SK-N-SH treated with all-trans-retinoic acid at 6 μM for 48 hours (cell line): ENCODE measurements around the gene MUC21.
A peak's percentile ranks its signal among the peaks of the same experiment; 100 is the strongest.
"Not testable (repeated sequence)": the region's sequence is repeated elsewhere in the genome, so short reads cannot be mapped to it uniquely, and the experiment has no call there.

Source experiments
- ATAC-seq: fragments of 200-7000 bp; cut with Tn5 transposase; 3 replicates; pipeline ENCODE4 v1.9.1; 2020; ENCODE audit warnings: mild to moderate bottlenecking, moderate library complexity
- ARNTL ChIP-seq: fragments of 450-650 bp; formaldehyde crosslinking; IDR thresholded peaks from 2 replicates; pipeline ENCODE4 v1.5.0; 2020; ENCODE audit warnings: low read depth, mild to moderate bottlenecking, moderate library complexity, borderline replicate concordance
- BACH2 ChIP-seq: fragments of 250-450 bp; sonication (Bioruptor Pico); IDR thresholded peaks from 2 replicates; pipeline ENCODE4 v1.9.0; 2021; ENCODE audit warnings: mild to moderate bottlenecking, borderline replicate concordance
- CSDC2 ChIP-seq: fragments of 250-450 bp; sonication (Bioruptor Pico); IDR thresholded peaks from 2 replicates; pipeline ENCODE4 v1.5.0; 2020; ENCODE audit warnings: mild to moderate bottlenecking, moderate library complexity
- CSRNP3 ChIP-seq: fragments of 250-450 bp; sonication (Bioruptor Pico); IDR thresholded peaks from 2 replicates; pipeline ENCODE4 v1.5.1; 2021; ENCODE audit warnings: mild to moderate bottlenecking, moderate library complexity
- ESRRG ChIP-seq: fragments of 250-450 bp; sonication (Bioruptor Pico); IDR thresholded peaks from 2 replicates; pipeline ENCODE4 v1.6.1; 2021; ENCODE audit warnings: mild to moderate bottlenecking
- GLIS3 ChIP-seq: fragments of 250-450 bp; sonication (Bioruptor Pico); IDR thresholded peaks from 2 replicates; pipeline ENCODE4 v1.5.0; 2020; ENCODE audit warnings: mild to moderate bottlenecking, moderate library complexity
- ISL1 ChIP-seq: fragments of 250-450 bp; sonication (Bioruptor Pico); IDR thresholded peaks from 2 replicates; pipeline ENCODE4 v2.1.2; 2022; ENCODE audit warnings: mild to moderate bottlenecking, moderate library complexity
- OSR1 ChIP-seq: fragments of 250-450 bp; sonication (Bioruptor Pico); IDR thresholded peaks from 2 replicates; pipeline ENCODE4 v1.8.0; 2022; ENCODE audit warnings: moderate library complexity, mild to moderate bottlenecking, inconsistent platforms
- POU6F1 ChIP-seq: fragments of 250-450 bp; sonication (Bioruptor Pico); IDR thresholded peaks from 2 replicates; pipeline ENCODE4 v1.8.0; 2021; ENCODE audit warnings: low read depth, mild to moderate bottlenecking, moderate library complexity, borderline replicate concordance
- PPARA ChIP-seq: fragments of 250-450 bp; sonication (Bioruptor Pico); IDR thresholded peaks from 2 replicates; pipeline ENCODE4 v1.5.0; 2020; ENCODE audit warnings: mild to moderate bottlenecking, borderline replicate concordance
- RARB ChIP-seq: fragments of 250-450 bp; sonication (Bioruptor Pico); IDR thresholded peaks from 2 replicates; pipeline ENCODE4 v1.8.0; 2021; ENCODE audit warnings: mild to moderate bottlenecking, moderate library complexity
- SNAI2 ChIP-seq: fragments of 250-450 bp; sonication (Bioruptor Pico); IDR thresholded peaks from 2 replicates; pipeline ENCODE4 v1.5.0; 2020; ENCODE audit warnings: mild to moderate bottlenecking, moderate library complexity
- TCF4 ChIP-seq: fragments of 250-450 bp; sonication (Bioruptor Pico); IDR thresholded peaks from 2 replicates; pipeline ENCODE4 v1.8.0; 2021; ENCODE audit warnings: mild to moderate bottlenecking, moderate library complexity, borderline replicate concordance
- TOX ChIP-seq: fragments of 250-450 bp; sonication (Bioruptor Pico); IDR thresholded peaks from 2 replicates; pipeline ENCODE4 v1.8.0; 2021; ENCODE audit warnings: mild to moderate bottlenecking, moderate library complexity, borderline replicate concordance
- TSHZ2 ChIP-seq: fragments of 250-450 bp; sonication (Bioruptor Pico); IDR thresholded peaks from 2 replicates; pipeline ENCODE4 v1.5.0; 2020; ENCODE audit warnings: mild to moderate bottlenecking, moderate library complexity
- ZC3H10 ChIP-seq: fragments of 250-450 bp; sonication (Bioruptor Pico); IDR thresholded peaks from 2 replicates; pipeline ENCODE4 v1.5.1; 2021; ENCODE audit warnings: mild to moderate bottlenecking, moderate library complexity
- ZFP3 ChIP-seq: fragments of 250-450 bp; sonication (Bioruptor Pico); IDR thresholded peaks from 2 replicates; pipeline ENCODE4 v1.5.0; 2020; ENCODE audit warnings: mild to moderate bottlenecking, moderate library complexity
- ZFP30 ChIP-seq: fragments of 450-650 bp; formaldehyde crosslinking; IDR thresholded peaks from 2 replicates; pipeline ENCODE4 v1.5.0; 2022; ENCODE audit warnings: mild to moderate bottlenecking, moderate library complexity
- ZNF565 ChIP-seq: fragments of 450-650 bp; formaldehyde crosslinking; conservative IDR thresholded peaks from 2 replicates; pipeline ENCODE4 v1.5.0; 2020; ENCODE audit warnings: low read depth, mild to moderate bottlenecking, moderate library complexity
- ZNF70 ChIP-seq: fragments of 450-650 bp; formaldehyde crosslinking; IDR thresholded peaks from 2 replicates; pipeline ENCODE4 v1.5.0; 2020; ENCODE audit warnings: mild to moderate bottlenecking, moderate library complexity
- ZNF8 ChIP-seq: fragments of 450-650 bp; formaldehyde crosslinking; IDR thresholded peaks from 2 replicates; pipeline ENCODE4 v1.5.0; 2020; ENCODE audit warnings: mild to moderate bottlenecking, moderate library complexity

MUC21 gene

GRCh38 chr6:31011153-31011552 lies 27.6 kb downstream of the MUC21 start:
- no peak for TF ChIP-seq CSRNP3 (CRISPR knock-in tag)
- no peak for TF ChIP-seq ZC3H10
- TF ChIP-seq ARNTL (CRISPR knock-in tag): no peak
- ATAC-seq: no peak

- TF ChIP-seq ARNTL (CRISPR knock-in tag): no peak
- TF ChIP-seq ZFP30 (CRISPR knock-in tag): no peak
- no peak for TF ChIP-seq RARB (CRISPR knock-in tag)
- no peak for TF ChIP-seq ZFP3 (CRISPR knock-in tag)
- TF ChIP-seq ISL1 (CRISPR knock-in tag): no peak
- no peak for TF ChIP-seq ZNF70 (CRISPR knock-in tag)
- TF ChIP-seq PPARA: no peak
- no peak for TF ChIP-seq CSDC2 (CRISPR knock-in tag)
- no peak for TF ChIP-seq TCF4 (CRISPR knock-in tag)
- no peak for TF ChIP-seq GLIS3 (CRISPR knock-in tag)
- no peak for TF ChIP-seq TOX
- TF ChIP-seq TSHZ2 (CRISPR knock-in tag): no peak
- no peak for TF ChIP-seq ESRRG (CRISPR knock-in tag)
- TF ChIP-seq CSRNP3 (CRISPR knock-in tag): no peak
- no peak for TF ChIP-seq BACH2 (CRISPR knock-in tag)
- TF ChIP-seq ZNF8 (CRISPR knock-in tag): no peak
- no peak for TF ChIP-seq POU6F1 (CRISPR knock-in tag)
- TF ChIP-seq ZNF565 (CRISPR knock-in tag): no peak
- TF ChIP-seq ZC3H10: no peak
- TF ChIP-seq SNAI2 (CRISPR knock-in tag): no peak
- no peak for ATAC-seq
These were observed 33.3 kb downstream of the MUC21 start for GRCh38 chr6:31016659-31017299.

- ATAC-seq: not testable (repeated sequence)
These were observed 33.9 kb downstream of the MUC21 start for GRCh38 chr6:31017436-31017835.

- peak; percentile 41; the same call in 2 of the 3 replicates for ATAC-seq
- no peak for TF ChIP-seq ISL1 (CRISPR knock-in tag)
- no peak for TF ChIP-seq CSRNP3 (CRISPR knock-in tag)
- TF ChIP-seq TOX: no peak
- no peak for TF ChIP-seq PPARA
- TF ChIP-seq SNAI2 (CRISPR knock-in tag): no peak
- no peak for TF ChIP-seq ZFP3 (CRISPR knock-in tag)
- no peak for TF ChIP-seq BACH2 (CRISPR knock-in tag)
- TF ChIP-seq OSR1: no peak
- no peak for TF ChIP-seq ESRRG (CRISPR knock-in tag)
- TF ChIP-seq TCF4 (CRISPR knock-in tag): no peak
- TF ChIP-seq POU6F1 (CRISPR knock-in tag): no peak
- no peak for TF ChIP-seq TSHZ2 (CRISPR knock-in tag)
- TF ChIP-seq GLIS3 (CRISPR knock-in tag): no peak
- TF ChIP-seq CSDC2 (CRISPR knock-in tag): no peak
These were observed 36.5 kb downstream of the MUC21 start for GRCh38 chr6:31020057-31020456.
